ENCODE results near the gene ZFHX2. TPM values are rescaled to one million over a fixed set of nuclear protein-coding genes. Genes with fewer than 3 reads are reported as not detected.

Gene ZFHX2
- total and polyA plus RNA-seq, 8 donors = 2.9 to 6.2 (median 4.9) TPM

DNA sequence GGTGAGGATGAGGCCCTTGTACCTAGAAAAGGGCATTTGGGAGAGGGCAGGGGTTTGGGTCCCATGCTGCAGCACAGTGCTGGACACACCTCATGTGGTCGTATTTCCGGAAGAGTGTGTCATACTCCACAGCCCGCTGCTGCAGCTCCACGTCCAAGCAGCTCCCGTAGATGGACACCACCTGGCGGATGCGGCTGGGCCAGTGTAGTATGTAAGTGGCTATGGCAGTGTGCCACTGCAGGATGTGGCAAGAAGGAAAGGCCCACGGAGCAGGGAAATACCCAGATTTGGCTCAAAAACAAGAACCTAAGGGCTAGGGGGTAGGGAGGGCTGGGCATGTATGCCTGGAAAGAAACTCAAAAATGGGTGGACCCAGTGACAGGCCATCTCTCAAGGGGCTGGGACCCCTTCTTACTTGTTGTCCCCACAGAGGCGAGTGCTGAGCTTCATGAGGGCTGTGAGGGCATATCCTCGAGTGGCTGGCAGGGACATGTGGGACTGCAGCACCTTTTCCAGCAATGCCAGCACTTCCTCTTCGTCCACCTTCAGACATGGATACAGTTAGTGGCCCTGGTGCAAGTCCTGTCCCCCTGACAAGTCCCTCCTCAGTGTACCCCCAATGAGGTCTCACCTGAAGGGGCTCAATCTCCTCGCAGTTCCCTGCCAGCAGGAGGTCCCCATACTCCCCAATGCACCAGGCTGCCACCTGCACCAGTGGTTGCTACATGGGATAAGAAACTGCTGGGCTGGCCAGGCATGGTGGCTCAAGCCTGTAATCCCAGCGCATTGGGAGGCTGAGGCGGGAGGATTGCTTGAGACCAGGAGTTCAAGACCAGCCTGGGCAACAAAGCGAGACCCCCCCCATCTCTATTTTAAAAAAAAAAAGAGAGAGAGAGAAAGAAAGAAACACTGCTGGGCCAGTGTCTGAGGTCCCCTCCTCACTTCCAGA lies 10.6 kb upstream of the ZFHX2 start:
- peak; percentile 50 for ATAC-seq
- Histone ChIP-seq H3K9me3 (no peaks in the 10 kb centered on the region), H3K4me3 (no peak overlapping the region), H3K27me3 (no peaks in the 10 kb centered on the region), H3K27ac (no peak overlapping the region), H3K4me1 (peaks cover 10 to 31% of the 10 kb centered on the region in 2 donors), H3K36me3 (peaks cover 0 to 76% of the 10 kb centered on the region in 2 donors)
- TF ChIP-seq, protein P1, sequence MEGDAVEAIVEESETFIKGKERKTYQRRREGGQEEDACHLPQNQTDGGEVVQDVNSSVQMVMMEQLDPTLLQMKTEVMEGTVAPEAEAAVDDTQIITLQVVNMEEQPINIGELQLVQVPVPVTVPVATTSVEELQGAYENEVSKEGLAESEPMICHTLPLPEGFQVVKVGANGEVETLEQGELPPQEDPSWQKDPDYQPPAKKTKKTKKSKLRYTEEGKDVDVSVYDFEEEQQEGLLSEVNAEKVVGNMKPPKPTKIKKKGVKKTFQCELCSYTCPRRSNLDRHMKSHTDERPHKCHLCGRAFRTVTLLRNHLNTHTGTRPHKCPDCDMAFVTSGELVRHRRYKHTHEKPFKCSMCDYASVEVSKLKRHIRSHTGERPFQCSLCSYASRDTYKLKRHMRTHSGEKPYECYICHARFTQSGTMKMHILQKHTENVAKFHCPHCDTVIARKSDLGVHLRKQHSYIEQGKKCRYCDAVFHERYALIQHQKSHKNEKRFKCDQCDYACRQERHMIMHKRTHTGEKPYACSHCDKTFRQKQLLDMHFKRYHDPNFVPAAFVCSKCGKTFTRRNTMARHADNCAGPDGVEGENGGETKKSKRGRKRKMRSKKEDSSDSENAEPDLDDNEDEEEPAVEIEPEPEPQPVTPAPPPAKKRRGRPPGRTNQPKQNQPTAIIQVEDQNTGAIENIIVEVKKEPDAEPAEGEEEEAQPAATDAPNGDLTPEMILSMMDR (IDR thresholded peaks at IDR 0.05) = no peak
- intact Hi-C loops (cut with DNase I) = loop anchor here in 1 of 2 donors (5.0 kb wide), 1 partner anchor 85 kb away; no protein-coding TSS in a partner anchor
- no peak for DNase-seq

- H3K27me3 ChIP-seq = no peaks in the 10 kb centered on the region
- H3K9me3 ChIP-seq = no peaks in the 10 kb centered on the region
- H3K4me1 ChIP-seq = peaks cover 10 to 30% of the 10 kb centered on the region in 2 donors
- TF ChIP-seq, protein P1 (IDR thresholded peaks at IDR 0.05) = no peak
- no peak overlapping the region for H3K4me3 ChIP-seq
- DNase-seq (no peak), ATAC-seq (no peak)
- peaks cover 0 to 76% of the 10 kb centered on the region in 2 donors for H3K36me3 ChIP-seq
- H3K27ac ChIP-seq = no peak overlapping the region
- intact Hi-C loops (cut with DNase I) = loop anchor here in 1 of 2 donors (5.0 kb wide), 1 partner anchor 84 kb away; no protein-coding TSS in a partner anchor
These were observed 9.7 kb upstream of the ZFHX2 start for GRCh38 chr14:23561259-23561658.

GRCh38 chr14:23559926-23560520 lies 8.5 kb upstream of the ZFHX2 start:
- H3K27ac ChIP-seq = no peak overlapping the region
- H3K27me3 ChIP-seq = no peaks in the 10 kb centered on the region
- intact Hi-C loops (cut with DNase I) = loop anchor here in 1 of 2 donors (5.0 kb wide), 1 partner anchor 83 kb away; no protein-coding TSS in a partner anchor
- DNase-seq (peak in 1 of 4 donors; percentile 12), ATAC-seq (no peak)
- H3K36me3 ChIP-seq = peaks cover 0 to 64% of the 10 kb centered on the region in 2 donors
- H3K9me3 ChIP-seq = no peaks in the 10 kb centered on the region
- no peak overlapping the region for H3K4me3 ChIP-seq
- H3K4me1 ChIP-seq = peaks cover 18 to 34% of the 10 kb centered on the region in 2 donors
- TF ChIP-seq, protein P1 (IDR thresholded peaks at IDR 0.05) = no peak

GRCh38 chr14:23559010-23559925 lies 7.7 kb upstream of the ZFHX2 start:
- Histone ChIP-seq H3K27me3 (no peaks in the 10 kb centered on the region), H3K4me3 (no peak overlapping the region), H3K27ac (no peak overlapping the region), H3K4me1 (peaks cover 18 to 34% of the 10 kb centered on the region in 2 donors), H3K9me3 (no peaks in the 10 kb centered on the region), H3K36me3 (peaks cover 0 to 56% of the 10 kb centered on the region in 2 donors)
- TF ChIP-seq, protein P1 (IDR thresholded peaks at IDR 0.05) = peak; percentile 76 to 79
- DNase-seq (peak in 1 of 4 donors; percentile 86), ATAC-seq (no peak)
- intact Hi-C loops (cut with DNase I) = no loop called here

Data from left lung (tissue), 10 donors.